ENCODE data around the gene MGAT4B.
"Not testable (repeated sequence)": the region's sequence is repeated elsewhere in the genome, so short reads cannot be mapped to it uniquely, and the experiment has no call there.

Gene MGAT4B

DNA sequence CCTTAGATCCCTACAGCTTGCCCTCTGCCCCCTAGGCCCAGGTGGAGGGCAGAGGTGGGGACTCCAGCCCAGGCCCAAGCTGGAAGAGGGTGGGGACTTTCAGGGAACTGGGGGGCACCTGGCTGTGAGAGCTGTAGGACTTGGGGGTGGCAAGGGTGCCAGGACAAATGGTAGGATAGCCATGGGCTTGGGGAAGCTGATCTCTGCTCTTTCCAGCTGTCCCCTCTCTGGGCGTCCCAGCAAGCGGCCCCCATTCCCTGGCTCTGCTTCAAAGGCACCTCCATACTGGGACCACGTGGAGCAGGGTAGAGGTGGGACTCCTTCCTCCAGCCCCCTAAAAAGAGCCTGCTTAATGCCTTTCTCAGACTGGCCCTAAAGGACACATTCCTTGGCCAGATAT, 12.5 kb downstream of the MGAT4B start:
- DNase-seq = no peak

DNA sequence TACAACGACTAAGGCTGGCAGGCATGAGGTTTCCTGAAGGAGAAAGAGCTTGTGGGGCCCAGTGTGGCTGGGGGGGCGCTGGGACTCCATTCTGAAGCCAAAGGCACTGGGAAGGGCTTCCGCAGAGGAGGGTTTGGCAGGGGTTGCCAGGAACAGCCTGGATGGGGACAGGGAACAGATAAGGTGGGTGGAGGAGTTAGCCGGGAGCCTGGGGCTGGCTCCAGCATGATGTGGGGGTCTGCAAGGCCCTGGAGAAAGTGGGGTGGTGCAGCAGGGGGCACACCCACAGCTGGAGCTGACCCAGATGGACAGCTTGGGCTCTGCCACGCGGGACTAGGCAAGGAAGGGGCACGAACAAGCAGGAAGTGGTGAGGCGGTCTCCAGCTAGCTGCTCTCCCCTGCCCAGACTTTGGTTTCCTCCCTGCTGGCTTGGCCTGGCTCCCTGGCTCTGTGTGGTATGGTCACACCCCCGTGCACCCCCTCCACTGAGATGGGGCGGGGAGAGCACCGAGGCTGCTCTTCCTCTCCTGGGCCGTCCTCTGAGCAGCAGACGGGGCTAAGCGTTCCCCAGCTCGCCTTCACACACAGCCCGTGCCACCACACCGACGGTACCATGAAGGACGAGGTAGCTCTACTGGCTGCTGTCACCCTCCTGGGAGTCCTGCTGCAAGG, 13.1 kb downstream of the MGAT4B start, which contains the start of gene LTC4S:
Gene LTC4S, plus strand, starts transcription at position 519 of the 672 bp plus-strand sequence. Its CDS starts 95 bp downstream, at position 614.
- DNase-seq = no peak

DNA sequence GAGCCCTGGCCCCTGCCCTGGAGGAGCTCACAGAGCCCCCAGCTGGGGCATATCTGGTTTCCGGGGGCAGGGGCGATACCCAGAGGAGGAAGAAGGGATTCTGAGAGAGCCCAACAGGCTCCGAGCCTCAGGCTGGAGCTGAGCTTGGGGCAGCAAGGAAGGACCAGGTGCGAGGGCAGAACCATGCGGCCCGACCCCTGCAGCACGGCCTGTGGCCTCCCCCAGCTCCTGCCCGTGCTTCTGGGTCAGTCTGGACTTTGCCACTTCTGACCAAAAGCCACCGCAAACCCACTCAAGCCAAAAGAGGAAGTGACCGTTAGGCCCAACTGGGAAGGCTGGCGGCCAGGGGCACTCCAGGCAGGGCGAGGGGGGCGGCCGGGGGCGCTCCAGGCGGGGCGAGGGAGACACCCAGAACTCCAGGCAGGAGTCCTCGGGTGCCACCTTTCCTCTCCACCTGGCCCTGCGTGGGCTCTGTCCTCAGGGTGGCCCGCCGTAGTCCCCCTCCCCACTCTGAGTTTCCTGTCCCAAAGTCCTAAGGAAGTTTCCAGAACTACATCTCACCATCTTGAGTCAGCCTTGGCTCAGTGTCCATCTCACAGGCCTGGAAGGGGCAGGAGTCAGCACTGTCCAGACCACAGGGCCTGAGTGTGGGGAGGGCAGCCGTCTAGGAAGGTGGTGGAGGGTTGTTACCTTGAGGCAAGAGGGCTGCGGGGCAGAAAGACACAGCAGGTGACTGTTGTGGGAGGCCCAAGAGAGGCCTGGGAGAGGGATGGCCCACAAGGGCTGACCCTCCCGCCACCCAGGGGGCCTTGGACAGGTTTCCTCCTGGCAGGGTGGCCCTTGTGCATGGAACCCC, 13.8 kb downstream of the MGAT4B start:
- no peak for DNase-seq

DNA sequence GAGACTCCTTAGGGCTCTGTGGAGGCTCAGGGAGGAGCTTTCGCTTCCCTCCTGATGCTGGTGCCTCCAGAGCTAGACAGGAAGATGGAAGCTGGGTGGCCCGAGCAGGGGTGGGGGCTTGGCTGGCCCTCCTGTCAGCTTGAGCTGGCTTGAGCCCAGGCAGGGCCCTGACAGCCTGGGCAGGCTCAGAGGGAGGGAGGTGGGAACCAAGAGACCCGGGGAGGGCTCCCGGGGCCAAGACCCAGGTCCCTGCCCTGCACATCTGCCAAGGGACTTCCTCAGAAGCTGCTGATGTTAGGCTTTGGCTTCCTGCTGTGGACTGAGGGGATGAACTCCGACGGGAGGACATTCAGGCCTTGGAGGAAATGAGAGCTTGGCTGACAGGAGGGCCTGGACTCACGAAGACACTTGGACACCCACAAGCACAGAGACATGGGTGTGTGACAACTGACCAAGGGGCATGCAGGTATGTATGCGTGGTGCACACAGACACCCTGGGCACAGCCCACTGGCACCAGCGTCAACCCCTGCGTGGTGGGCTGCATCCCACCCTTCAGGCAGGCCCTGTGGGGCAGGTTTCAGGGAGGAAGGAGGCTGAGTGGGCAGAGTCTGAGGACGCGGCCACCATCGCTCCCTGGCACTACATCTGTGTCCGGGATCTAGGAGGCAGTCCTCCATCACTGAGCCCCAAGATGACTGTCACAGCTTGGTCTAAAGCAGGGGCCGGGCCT, 14.6 kb downstream of the MGAT4B start:
- DNase-seq = no peak

DNA sequence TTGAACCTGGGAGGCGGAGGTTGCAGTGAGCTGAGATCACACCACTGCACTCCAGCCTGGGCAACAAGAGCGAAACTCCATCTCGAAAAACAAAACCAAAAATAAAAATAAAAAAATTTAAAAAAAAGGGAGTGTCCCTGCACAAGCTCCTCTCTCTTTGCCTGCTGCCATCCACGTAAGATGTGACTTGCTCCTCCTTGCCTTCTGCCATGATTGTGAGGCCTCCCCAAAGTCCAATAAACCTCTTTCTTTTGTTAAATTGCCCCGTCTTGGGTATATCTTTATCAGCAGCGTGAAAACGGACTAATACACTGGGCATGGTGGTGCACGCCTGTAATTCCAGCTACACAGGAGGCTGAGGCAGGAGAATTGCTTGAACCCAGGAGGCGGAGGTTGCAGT, 17.4 kb downstream of the MGAT4B start:
- DNase-seq = not testable (repeated sequence)

DNA sequence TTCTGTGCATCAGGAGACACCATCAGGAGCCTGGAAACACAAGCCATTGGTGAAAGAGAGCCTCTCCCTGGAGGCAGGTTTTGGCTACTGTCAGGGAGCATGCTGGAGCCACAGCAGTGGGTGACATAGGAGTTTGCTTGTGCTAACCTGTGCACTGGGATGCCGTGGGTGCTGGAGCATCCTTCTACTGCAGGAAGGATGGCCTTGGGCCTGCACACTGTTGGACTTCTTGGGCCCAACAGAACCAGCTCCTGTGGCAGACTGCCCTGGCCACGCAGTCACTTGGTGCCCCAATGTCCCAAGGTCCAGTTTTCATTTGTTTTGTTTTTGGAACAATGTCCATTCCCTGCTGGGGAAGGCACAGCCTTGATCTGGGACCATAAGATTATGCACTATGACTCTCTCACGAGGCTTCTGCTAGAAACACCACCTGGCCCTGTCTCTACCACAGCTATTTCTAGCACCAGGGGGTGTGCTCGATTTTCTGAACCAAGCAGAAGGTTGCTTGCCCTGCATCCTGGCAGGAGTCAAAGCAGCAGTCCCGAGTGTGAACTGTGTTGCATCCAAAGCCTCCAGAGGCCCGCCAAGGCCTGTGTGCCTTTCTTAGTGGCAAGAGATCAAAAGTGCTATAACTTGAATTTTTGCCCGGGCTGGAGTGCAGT, 18.3 kb downstream of the MGAT4B start:
- no peak for DNase-seq

DNA sequence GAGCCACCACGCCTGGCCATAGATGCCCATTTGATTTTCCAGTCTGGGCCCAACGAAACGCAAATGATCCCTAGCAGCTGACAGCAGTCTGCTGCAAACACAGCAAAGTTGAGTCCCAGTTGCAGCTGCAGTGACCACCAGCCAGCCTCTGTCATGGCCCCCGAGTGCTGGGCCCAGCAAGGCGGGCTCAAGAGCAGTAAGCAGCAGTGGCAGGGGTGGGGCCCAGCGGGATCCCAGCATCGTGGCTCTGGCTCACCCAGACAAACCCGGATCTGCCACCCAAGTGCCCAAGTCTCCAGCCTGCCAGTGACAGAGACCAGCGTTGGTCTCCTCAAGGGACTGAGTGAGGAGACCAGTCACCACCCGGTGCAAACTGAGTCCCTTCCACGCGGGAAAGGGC, 19.8 kb downstream of the MGAT4B start:
- DNase-seq = no peak

DNA sequence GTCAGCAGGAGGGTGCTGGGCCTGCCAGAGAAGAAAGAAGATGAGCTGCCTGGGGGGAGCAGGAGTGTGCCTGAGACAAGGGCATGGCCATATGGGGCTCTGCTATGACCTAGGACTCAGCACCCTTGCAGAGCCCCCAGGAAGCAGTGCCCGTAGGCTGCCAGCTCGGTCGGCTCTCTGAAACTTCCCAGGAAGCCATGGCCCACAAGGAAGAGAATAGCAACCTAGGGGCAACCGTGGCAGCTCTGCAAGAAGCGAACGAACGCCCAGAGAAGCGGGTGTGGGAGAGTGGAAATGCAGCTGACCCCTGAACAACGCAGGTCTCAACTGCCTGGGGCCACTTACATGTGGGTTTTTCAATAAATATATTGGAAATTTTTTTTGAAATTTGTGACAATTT, 23.5 kb downstream of the MGAT4B start:
- no peak for DNase-seq

DNA sequence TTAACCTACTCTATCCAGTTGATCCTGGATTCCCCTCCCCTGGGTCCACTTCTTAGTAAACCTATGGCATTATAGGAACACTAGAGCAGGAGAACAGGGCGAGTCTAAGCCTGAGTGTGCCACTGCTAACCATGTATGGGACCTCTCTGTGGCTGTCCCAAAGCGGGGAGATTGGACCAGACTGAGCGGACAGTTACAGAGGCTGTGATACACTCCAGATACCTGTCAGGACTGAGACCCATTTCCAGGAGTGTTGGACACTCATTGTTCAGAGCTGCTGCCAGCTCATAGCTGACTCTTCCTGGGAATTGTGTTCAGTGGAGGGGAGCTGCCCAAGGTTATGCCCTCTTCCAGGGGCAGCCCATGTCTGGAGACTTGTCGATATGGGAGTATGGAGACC, 24.8 kb downstream of the MGAT4B start:
- DNase-seq = no peak

DNA sequence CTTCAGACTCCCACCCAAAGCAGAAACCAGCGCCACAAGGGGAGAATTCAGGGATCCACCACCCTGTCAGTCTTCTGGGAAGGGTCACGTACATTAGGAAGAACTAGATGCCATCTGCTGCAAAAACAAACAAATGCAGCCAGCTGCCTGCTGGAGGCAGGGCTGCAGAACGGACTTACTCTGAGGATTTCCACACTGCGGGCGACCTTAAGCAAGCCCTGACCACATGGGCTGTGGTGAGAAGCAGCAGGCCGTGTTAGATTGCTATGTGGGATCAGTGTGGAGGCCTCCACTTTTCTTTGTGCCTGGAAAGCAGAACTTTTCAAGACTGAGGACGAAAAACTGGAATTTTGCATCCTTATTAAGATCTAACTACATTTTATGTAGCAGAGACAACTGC, 26.3 kb downstream of the MGAT4B start:
- DNase-seq = no peak

DNA sequence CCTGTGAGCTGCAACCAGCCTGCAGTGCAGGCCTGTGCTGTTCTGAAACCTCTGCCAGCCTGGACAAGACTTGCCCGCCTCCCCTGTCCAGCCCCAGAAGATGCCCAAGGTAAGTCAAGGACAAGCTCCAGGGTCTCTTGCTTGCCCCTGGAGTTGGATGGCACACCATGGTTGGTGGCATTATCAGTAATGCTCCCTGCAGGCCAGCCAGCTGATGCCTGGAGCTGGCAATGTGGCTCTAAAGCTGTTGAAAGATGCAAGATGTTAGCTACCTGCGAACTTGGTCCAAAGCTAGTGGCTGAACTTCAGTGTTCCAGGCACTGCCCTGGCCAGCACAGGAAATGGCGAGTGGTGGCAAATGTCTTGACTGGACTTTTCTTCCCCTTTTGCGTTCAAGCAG, 26.8 kb downstream of the MGAT4B start:
- DNase-seq = no peak

DNA sequence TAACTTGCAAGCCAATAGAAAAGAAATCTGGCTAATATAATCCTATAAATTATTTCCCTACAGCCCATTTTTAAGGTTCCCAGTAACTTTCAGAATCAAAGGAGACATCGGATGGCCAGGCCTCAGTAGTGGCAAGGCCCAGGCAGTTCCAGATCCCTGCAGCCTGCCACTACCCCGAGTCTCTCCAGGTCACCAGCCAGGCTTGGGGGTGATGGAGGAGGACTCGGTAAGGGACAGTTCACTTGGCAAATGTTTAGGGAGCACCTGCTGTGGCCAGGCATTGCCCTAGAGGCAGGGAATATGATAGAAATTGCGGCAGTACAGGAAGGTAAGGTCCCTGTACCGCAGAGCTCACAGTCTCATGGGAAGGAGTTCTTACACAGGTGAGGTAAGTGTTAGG, 28.1 kb downstream of the MGAT4B start:
- DNase-seq = no peak

DNA sequence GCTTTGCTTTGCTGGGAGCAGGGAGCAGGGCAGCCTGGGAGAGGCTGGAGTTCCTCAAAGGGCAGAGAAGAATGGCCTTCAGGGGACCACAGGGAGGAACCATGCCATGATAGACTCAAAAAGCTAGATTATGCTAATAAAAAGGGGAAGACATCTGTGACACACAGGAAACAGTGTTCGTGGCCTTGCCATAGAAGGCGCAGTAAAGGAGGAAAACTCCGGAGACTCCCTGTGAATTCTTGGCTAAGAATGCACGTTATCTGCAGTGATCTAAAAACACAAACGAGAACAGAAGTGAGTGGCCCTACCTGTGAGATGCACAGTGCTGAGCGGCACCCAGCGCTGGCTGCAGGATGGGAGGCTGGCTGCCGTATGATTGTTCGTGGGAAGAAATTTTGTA, 28.8 kb downstream of the MGAT4B start:
- DNase-seq = no peak

DNA sequence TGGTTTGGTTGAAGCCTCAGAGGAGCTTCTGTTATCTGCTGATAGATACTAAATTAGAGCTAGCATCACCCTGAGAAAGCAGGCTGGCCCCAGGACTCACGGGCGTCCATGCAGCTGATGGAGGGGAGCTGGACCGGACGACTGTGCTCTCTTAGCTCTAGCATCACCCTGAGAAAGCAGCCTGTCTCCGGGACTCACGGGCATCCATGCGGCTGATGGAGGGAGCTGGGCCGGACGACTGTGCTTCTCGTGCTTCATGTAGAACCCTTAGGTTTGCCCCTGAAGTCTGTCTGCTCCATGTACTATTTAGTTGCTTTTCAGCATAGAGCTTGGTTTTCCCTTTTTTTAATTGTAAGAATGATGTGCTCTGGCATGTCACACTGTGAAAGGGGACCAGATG, 29.2 kb downstream of the MGAT4B start:
- no peak for DNase-seq

DNA sequence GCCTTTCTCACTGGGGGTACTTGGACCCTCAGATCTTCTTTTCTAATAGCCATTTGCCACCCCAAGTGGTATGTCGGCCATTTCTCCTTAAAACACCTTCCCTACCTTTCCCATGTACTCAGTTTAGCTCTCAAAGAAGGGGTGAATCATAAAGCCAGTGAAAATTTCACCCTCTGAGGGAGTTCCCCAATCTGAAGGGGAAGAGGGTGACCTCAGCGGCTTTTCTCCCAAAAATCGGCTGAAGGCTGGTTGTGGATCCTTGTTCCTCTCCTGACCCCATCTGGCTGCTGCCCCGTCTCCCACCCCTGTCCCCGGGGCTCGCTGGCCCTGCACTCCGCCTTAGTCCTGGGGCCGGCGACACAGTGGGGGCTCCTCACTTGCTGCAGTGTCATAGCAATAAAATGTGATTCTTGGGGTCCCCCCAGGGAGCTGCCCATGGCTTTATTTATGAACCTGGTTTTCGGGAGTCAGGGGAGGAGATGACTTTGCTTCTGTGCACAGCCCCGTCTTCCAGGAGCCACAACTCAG, 30.2 kb downstream of the MGAT4B start:
- DNase-seq = no peak

DNA sequence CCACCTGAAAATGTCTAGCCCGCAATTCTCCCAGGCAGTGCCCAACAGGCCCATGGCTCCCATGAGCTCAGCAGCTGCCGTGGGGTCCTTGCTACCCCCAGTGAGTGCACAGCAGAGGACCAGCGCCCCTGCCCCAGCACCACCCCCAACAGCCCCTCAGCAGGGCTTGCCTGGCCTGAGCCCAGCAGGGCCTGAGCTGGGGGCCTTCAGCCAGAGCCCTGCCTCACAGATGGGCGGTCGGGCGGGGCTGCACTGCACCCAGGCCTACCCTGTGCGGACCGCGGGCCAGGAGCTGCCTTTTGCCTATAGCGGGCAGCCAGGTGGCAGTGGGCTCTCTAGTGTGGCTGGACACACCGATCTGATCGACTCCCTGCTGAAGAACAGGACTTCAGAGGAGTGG, 32.2 kb downstream of the MGAT4B start:
- DNase-seq = no peak

DNA sequence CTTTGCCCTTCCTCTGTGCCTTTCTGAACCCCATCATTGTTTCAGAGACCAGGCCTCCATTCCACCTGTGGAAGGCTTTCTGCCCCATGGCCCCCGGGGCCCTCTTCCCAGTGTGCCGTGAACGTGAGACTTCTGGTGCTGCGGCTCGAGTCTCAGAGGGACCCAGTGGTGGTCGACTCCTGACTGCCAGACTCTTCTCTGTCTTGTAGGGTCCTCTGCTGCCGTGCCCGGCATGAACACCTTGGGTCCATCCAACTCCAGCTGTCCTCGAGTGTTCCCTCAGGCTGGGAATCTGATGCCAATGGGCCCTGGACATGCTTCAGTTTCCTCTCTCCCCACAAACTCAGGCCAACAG, 33.0 kb downstream of the MGAT4B start:
- no peak for DNase-seq

DNA sequence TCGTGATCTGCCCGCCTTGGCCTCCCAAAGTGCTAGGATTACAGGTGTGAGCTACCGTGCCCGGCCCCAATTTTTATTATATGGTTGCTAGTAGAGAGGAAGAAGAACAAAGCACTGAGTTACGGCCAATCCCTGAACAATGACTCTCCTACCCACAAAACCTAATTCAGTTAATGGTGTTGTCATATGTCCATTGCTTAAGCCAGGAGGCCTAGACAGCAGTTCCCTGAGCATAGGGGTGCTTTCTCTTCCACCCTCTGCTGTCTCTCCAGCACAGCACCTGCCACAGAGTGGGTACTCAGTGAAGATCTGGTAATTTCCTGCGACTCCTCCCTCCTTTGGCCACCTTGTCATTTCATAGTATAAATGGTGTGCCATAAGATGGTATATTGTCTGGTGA, 34.3 kb downstream of the MGAT4B start:
- DNase-seq = no peak

DNA sequence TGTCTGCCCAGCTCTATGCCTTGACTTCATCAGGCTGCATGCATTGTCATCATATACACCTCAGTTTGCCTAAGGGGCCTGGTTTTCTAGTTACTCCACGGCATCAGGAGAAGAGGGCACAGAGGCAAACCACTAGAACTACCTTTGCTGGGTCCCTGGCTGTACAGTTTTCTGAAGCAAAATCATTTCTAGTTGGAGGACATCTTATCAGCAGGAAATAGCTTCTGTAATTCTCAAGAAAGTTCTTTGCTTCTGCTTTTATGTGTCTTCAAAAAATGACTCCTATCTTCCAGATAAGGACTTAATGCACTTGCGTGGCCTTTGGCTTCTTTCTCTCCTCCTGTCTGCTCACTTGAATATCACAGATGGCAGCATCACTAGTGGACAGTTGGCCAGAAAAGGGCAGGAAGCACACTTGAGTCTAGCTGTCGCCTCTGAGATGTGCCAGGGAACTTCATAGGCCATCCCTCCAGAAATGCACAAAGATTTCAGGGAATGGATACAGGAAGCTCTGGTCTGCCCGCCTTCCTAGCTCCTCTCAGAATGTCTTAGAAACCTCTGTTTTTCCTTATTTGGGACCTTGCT, 35.3 kb downstream of the MGAT4B start:
- no peak for DNase-seq

DNA sequence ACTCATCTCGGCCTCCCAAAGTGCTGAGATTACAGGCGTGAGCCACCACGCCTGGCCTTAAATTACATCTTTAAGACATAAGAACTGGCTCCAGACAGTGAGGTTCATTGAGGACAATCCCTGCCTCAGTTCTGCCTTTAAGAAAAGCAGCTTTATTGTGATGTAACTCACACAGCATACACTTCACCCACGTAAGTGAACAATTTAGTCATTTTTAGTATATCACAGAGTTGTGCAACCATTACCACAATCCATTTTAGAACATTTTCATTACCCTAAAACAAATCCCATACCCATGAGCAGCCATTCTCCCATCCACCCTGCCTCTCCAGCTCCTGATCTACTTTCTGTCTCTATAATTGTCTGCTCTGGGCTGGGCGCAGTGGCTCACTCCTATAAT, 36.9 kb downstream of the MGAT4B start:
- DNase-seq = no peak

DNA sequence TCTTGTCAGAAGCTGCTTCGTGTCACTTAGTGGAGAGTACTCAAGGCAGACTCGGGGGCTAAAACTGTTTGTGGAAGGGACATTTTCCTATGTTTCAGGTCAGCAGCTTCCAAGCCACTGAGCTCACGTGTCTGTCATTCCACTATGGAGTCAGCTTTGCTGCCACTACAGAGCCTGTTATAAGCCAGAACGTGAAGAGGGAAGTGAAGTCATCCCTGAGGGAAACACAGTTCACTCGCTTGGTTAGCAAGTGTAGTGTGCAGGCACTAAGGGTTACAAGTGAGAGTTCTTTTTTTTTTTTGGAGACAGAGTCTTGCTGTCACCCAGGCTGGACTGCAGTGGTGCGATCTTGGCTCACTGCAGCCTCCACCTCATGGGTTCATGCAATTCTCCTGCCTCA, 37.4 kb downstream of the MGAT4B start:
- no peak for DNase-seq

DNA sequence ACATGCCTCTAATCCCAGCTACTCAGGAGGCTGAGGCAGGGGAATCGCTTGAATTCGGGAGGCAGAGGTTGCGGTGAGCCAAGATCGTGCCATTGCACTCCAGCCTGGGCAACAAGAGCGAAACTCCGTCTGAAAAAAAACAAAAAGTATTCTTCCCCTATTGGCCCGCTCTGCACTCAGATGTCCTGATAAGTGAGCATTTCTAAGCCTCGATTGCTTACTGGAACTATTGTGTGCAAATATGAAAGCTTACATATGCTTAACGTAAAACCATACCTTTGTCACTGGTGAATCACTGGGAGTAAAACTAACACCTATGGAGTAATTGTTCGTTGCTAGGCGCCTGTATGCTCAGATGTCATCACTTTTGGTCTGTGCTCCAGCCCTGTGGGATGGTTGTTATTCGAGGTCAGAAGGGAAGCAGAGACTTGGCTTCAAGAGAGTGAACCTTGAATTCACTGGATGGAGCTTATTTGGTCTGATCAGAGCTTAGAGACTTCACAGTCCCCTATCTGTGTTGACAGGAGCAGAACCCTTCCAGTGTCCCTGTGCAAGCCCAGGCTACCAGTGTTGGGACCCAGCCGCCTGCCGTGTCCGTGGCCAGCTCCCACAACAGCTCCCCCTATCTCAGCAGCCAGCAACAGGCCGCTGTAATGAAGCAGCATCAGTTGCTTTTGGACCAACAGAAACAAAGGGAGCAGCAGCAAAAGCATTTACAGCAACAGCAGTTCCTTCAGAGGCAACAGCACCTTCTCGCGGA, 38.2 kb downstream of the MGAT4B start:
- no peak for DNase-seq

Data from NCI-H524 (cell line).